Renal pelvis (tissue), 4 donors: ENCODE measurements around the gene SERGEF. TPM values are rescaled to one million over a fixed set of nuclear protein-coding genes. Genes with fewer than 3 reads are reported as not detected.
"Not testable (repeated sequence)": the region's sequence is repeated elsewhere in the genome, so short reads cannot be mapped to it uniquely, and the experiment has no call there.

Source experiments
- DNase-seq: peaks from one replicate; pipeline ENCODE4 v3.0.0-alpha.2; 2013
- polyA plus RNA-seq, 3 donors: library from polyadenylated mRNA; unstranded; fragments of 120-200 nt; gene quantifications; one replicate each; pipeline ENCODE4 v1.2.1, GENCODE V29; 2013; ENCODE audit not compliant: insufficient read length in 3 of 3

The SERGEF gene
- polyA plus RNA-seq, 3 donors: 18.5 to 21.8 (median 20.5) TPM

- DNase-seq: no peak
These were observed 7.3 kb downstream of the SERGEF start for GRCh38 chr11:18005376-18006129.

GRCh38 chr11:18001191-18001590 lies 11.7 kb downstream of the SERGEF start:
- no peak for DNase-seq

GRCh38 chr11:18000760-18001159 lies 12.1 kb downstream of the SERGEF start:
- DNase-seq: no peak

GRCh38 chr11:18000128-18000527 lies 12.7 kb downstream of the SERGEF start:
- not testable (repeated sequence) for DNase-seq

- no peak for DNase-seq
These were observed 19.9 kb downstream of the SERGEF start for GRCh38 chr11:17992916-17993315.

GRCh38 chr11:17991783-17992433 lies 20.9 kb downstream of the SERGEF start:
- no peak for DNase-seq

GRCh38 chr11:17989306-17989705 lies 23.5 kb downstream of the SERGEF start:
- no peak for DNase-seq

- no peak for DNase-seq
These were observed 24.4 kb downstream of the SERGEF start for GRCh38 chr11:17988465-17988864.

GRCh38 chr11:17987826-17988225 lies 25.0 kb downstream of the SERGEF start:
- DNase-seq: no peak

- DNase-seq: no peak
These were observed 26.1 kb downstream of the SERGEF start for GRCh38 chr11:17986711-17987220.

- no peak for DNase-seq
These were observed 26.7 kb downstream of the SERGEF start for GRCh38 chr11:17986007-17986710.

GRCh38 chr11:17985517-17985916 lies 27.3 kb downstream of the SERGEF start:
- no peak for DNase-seq

GRCh38 chr11:17983569-17983968 lies 29.3 kb downstream of the SERGEF start:
- no peak for DNase-seq

- DNase-seq: peak; percentile 29
These were observed 33.0 kb downstream of the SERGEF start for GRCh38 chr11:17979770-17980371.

- no peak for DNase-seq
These were observed 34.1 kb downstream of the SERGEF start for GRCh38 chr11:17978553-17979287.

GRCh38 chr11:17976651-17977050 lies 36.2 kb downstream of the SERGEF start:
- DNase-seq: no peak

- DNase-seq: no peak
These were observed 38.6 kb downstream of the SERGEF start for GRCh38 chr11:17974246-17974645.

GRCh38 chr11:17972987-17973386 lies 39.9 kb downstream of the SERGEF start:
- DNase-seq: peak; percentile 34

- DNase-seq: no peak
These were observed 44.6 kb downstream of the SERGEF start for GRCh38 chr11:17968206-17968605.

- DNase-seq: no peak
These were observed 45.2 kb downstream of the SERGEF start for GRCh38 chr11:17967661-17968060.

GRCh38 chr11:17960091-17960490 lies 52.8 kb downstream of the SERGEF start:
- DNase-seq: no peak

GRCh38 chr11:17958446-17958845 lies 54.4 kb downstream of the SERGEF start:
- DNase-seq: no peak
